ENCODE measurements around the gene PCMT1.
A peak's percentile ranks its signal among the peaks of the same experiment; 100 is the strongest.
"Not testable (repeated sequence)": the region's sequence is repeated elsewhere in the genome, so short reads cannot be mapped to it uniquely, and the experiment has no call there.

The PCMT1 gene

GRCh38 chr6:149823013-149823412 is 73.5 kb downstream of the PCMT1 start:
- DNase-seq: no peak

GRCh38 chr6:149825292-149825691 is 75.8 kb downstream of the PCMT1 start:
- no peak for DNase-seq

GRCh38 chr6:149830731-149831307 is 81.3 kb downstream of the PCMT1 start:
- no peak for DNase-seq

GRCh38 chr6:149831308-149831820 is 81.8 kb downstream of the PCMT1 start:
- no peak for DNase-seq

- DNase-seq: no peak
These were observed 84.1 kb downstream of the PCMT1 start for GRCh38 chr6:149833651-149834050.

- DNase-seq: peak; percentile 66 to 75
These were observed 85.3 kb downstream of the PCMT1 start for GRCh38 chr6:149834513-149835481.

- peak; percentile 36 to 37 for DNase-seq
These were observed 91.0 kb downstream of the PCMT1 start for GRCh38 chr6:149840345-149841075.

GRCh38 chr6:149842331-149842730 is 92.8 kb downstream of the PCMT1 start:
- DNase-seq: no peak

- DNase-seq: no peak
These were observed 93.6 kb downstream of the PCMT1 start for GRCh38 chr6:149843051-149843633.

- DNase-seq: not testable (repeated sequence)
These were observed 94.5 kb downstream of the PCMT1 start for GRCh38 chr6:149844036-149844435.

- no peak for DNase-seq
These were observed 94.9 kb downstream of the PCMT1 start for GRCh38 chr6:149844480-149844879.

- no peak for DNase-seq
These were observed 96.0 kb downstream of the PCMT1 start for GRCh38 chr6:149845549-149845948.

GRCh38 chr6:149846321-149846720 is 96.8 kb downstream of the PCMT1 start:
- no peak for DNase-seq

- no peak for DNase-seq
These were observed 98.4 kb downstream of the PCMT1 start for GRCh38 chr6:149847939-149848267.

- DNase-seq: not testable (repeated sequence)
These were observed 98.8 kb downstream of the PCMT1 start for GRCh38 chr6:149848343-149848742.

GRCh38 chr6:149851461-149852110 is 102.0 kb downstream of the PCMT1 start:
- no peak for DNase-seq

- no peak for DNase-seq
These were observed 102.6 kb downstream of the PCMT1 start for GRCh38 chr6:149852180-149852579.

- no peak for DNase-seq
These were observed 103.3 kb downstream of the PCMT1 start for GRCh38 chr6:149852881-149853280.

- DNase-seq: not testable (repeated sequence)
These were observed 104.5 kb downstream of the PCMT1 start for GRCh38 chr6:149854017-149854416.

GRCh38 chr6:149854532-149854931 is 105.0 kb downstream of the PCMT1 start:
- no peak for DNase-seq

- DNase-seq: no peak
These were observed 105.6 kb downstream of the PCMT1 start for GRCh38 chr6:149855040-149855654.

- DNase-seq: no peak
These were observed 106.2 kb downstream of the PCMT1 start for GRCh38 chr6:149855741-149856140.

All from activated CD4-positive, alpha-beta T cell treated with anti-CD3 and anti-CD28 coated beads, Interleukin-2, amount 50 U/mL, for 4 hours (primary cell).